GM10266 (cell line): ENCODE results near the gene KLK15.
"Not testable (repeated sequence)": the region's sequence is repeated elsewhere in the genome, so short reads cannot be mapped to it uniquely, and the experiment has no call there.

Source experiments
- DNase-seq: peaks from one replicate; pipeline ENCODE4 v3.0.0; 2012; ENCODE audit errors: extremely low spot score
- CTCF ChIP-seq: IDR thresholded peaks from 2 replicates; pipeline ENCODE4 v1.5.1; 2012; ENCODE audit warnings: mild to moderate bottlenecking, low read depth; ENCODE audit not compliant: control insufficient read depth, insufficient read depth; ENCODE audit errors: missing control alignments

KLK15 gene

GRCh38 chr19:50785329-50785728, 48.0 kb downstream of the KLK15 start:
- no peak for TF ChIP-seq CTCF
- DNase-seq = no peak

GRCh38 chr19:50784710-50785109, 48.7 kb downstream of the KLK15 start:
- TF ChIP-seq CTCF = no peak
- no peak for DNase-seq

GRCh38 chr19:50783848-50784152, 49.6 kb downstream of the KLK15 start:
- DNase-seq = not testable (repeated sequence)

- DNase-seq = no peak
- no peak for TF ChIP-seq CTCF
Measured at GRCh38 chr19:50780753-50781435, 52.5 kb downstream of the KLK15 start.

- no peak for TF ChIP-seq CTCF
- DNase-seq = no peak
Measured at GRCh38 chr19:50779504-50780457, 53.6 kb downstream of the KLK15 start.

- no peak for DNase-seq
- no peak for TF ChIP-seq CTCF
Measured at GRCh38 chr19:50778906-50779430, 54.4 kb downstream of the KLK15 start.

- no peak for TF ChIP-seq CTCF
- DNase-seq = no peak
Measured at GRCh38 chr19:50777830-50778303, 55.5 kb downstream of the KLK15 start.
